ENCODE measurements around the gene DIP2B.

- no peak for TF ChIP-seq CTCF (IDR thresholded peaks at IDR 0.05; ENCODE audit: insufficient read depth, low read length, poor library complexity, severe bottlenecking)
- no peak for TF ChIP-seq EZH2phosphoT487 (conservative IDR thresholded peaks at IDR 0.05; ENCODE audit: low read length)
Measured at GRCh38 chr12:50558970-50559369, 54.2 kb downstream of the DIP2B start.

All from SU-DHL-6 (cell line).